GM23338 (cell line): Measurements from ENCODE around the gene SIGLEC8.

Experiments used
- EZH2phosphoT487 ChIP-seq: fragments of 200-600 bp; sonication (generic); IDR thresholded peaks from one replicate; pipeline ENCODE4 v1.8.1; 2018; ENCODE audit warnings: antibody characterized with exemption; ENCODE audit not compliant: unreplicated experiment
- POLR2AphosphoS5 ChIP-seq: IDR thresholded peaks from 2 replicates; pipeline ENCODE4 v1.6.1; 2016; ENCODE audit warnings: antibody characterized with exemption, low read depth
- TF ChIP-seq, protein P1 (sequence below), 2 experiments: fragments of 200-600 bp in 1 of 2; sonication (generic) in 1 of 2; conservative IDR thresholded peaks; 2 replicates each; pipeline versions ENCODE4 v1.5.1 to v1.6.1; 2016 to 2017; ENCODE audit warnings: antibody characterized with exemption in 2 of 2, low read depth in 2 of 2, mild to moderate bottlenecking in 2 of 2, moderate library complexity in 1 of 2
- TF ChIP-seq, protein P2 (sequence below): IDR thresholded peaks from one replicate; pipeline ENCODE4 v1.6.1; 2018; ENCODE audit warnings: antibody characterized with exemption; ENCODE audit not compliant: unreplicated experiment

DNA sequence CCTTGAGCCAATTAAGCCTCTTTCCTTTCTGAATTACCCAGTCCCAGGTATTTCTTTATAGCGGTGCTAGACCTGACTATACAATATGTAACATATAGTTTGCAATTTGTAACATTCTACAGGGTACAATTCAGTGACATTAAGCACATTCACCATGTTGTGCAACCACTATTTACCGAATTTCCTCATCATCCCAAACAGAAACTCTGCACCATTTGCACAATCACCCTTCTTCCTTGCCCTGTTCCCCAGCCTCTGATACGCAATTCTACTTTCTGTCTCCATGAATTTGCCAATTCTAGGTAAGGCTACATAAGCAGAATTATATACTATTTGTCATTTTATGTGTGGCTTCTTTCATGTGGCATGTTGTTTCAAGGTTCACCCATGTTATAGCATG lies 27.1 kb downstream of the SIGLEC8 start:
- TF ChIP-seq, protein P1, sequence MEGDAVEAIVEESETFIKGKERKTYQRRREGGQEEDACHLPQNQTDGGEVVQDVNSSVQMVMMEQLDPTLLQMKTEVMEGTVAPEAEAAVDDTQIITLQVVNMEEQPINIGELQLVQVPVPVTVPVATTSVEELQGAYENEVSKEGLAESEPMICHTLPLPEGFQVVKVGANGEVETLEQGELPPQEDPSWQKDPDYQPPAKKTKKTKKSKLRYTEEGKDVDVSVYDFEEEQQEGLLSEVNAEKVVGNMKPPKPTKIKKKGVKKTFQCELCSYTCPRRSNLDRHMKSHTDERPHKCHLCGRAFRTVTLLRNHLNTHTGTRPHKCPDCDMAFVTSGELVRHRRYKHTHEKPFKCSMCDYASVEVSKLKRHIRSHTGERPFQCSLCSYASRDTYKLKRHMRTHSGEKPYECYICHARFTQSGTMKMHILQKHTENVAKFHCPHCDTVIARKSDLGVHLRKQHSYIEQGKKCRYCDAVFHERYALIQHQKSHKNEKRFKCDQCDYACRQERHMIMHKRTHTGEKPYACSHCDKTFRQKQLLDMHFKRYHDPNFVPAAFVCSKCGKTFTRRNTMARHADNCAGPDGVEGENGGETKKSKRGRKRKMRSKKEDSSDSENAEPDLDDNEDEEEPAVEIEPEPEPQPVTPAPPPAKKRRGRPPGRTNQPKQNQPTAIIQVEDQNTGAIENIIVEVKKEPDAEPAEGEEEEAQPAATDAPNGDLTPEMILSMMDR (conservative IDR thresholded peaks at IDR 0.05; ENCODE audit: low read depth in 2 of 2): no peak
- TF ChIP-seq POLR2AphosphoS5 (no peak), EZH2phosphoT487 (no peak)
- TF ChIP-seq, protein P2, sequence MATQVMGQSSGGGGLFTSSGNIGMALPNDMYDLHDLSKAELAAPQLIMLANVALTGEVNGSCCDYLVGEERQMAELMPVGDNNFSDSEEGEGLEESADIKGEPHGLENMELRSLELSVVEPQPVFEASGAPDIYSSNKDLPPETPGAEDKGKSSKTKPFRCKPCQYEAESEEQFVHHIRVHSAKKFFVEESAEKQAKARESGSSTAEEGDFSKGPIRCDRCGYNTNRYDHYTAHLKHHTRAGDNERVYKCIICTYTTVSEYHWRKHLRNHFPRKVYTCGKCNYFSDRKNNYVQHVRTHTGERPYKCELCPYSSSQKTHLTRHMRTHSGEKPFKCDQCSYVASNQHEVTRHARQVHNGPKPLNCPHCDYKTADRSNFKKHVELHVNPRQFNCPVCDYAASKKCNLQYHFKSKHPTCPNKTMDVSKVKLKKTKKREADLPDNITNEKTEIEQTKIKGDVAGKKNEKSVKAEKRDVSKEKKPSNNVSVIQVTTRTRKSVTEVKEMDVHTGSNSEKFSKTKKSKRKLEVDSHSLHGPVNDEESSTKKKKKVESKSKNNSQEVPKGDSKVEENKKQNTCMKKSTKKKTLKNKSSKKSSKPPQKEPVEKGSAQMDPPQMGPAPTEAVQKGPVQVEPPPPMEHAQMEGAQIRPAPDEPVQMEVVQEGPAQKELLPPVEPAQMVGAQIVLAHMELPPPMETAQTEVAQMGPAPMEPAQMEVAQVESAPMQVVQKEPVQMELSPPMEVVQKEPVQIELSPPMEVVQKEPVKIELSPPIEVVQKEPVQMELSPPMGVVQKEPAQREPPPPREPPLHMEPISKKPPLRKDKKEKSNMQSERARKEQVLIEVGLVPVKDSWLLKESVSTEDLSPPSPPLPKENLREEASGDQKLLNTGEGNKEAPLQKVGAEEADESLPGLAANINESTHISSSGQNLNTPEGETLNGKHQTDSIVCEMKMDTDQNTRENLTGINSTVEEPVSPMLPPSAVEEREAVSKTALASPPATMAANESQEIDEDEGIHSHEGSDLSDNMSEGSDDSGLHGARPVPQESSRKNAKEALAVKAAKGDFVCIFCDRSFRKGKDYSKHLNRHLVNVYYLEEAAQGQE: no peak
